Heart left ventricle (tissue), 16 donors: ENCODE measurements around the gene DYNC1I2. TPM values are rescaled to one million over a fixed set of nuclear protein-coding genes. Genes with fewer than 3 reads are reported as not detected.
"Not testable (repeated sequence)": the region's sequence is repeated elsewhere in the genome, so short reads cannot be mapped to it uniquely, and the experiment has no call there.

Source experiments
- ATAC-seq, 4 donors: fragments of 200-7000 bp; cut with Tn5 transposase; one replicate each; pipeline ENCODE4 v1.9.1; 2020 to 2022; ENCODE audit warnings: moderate library complexity in 4 of 4, mild to moderate bottlenecking in 3 of 4, moderate number of reproducible peaks in 1 of 4
- DNase-seq, 5 donors: peaks; one replicate each; pipeline ENCODE4 v3.0.0-alpha.2; 2020
- H3K27ac ChIP-seq, 12 donors: fragments of 200-600 bp; sonication (generic) in 4 of 12; one replicate each; pipeline versions ENCODE4 v1.5.0 to v1.8.0; 2016 to 2022; ENCODE audit warnings: mild to moderate bottlenecking in 2 of 12
- H3K27me3 ChIP-seq, 9 donors: fragments of 200-600 bp; sonication (generic) in 2 of 9; one replicate each; pipeline versions ENCODE4 v1.5.1 to v1.8.0; 2016 to 2022; ENCODE audit warnings: mild to moderate bottlenecking in 3 of 9
- H3K36me3 ChIP-seq, 9 donors: fragments of 200-600 bp; sonication (generic) in 2 of 9; one replicate each; pipeline versions ENCODE4 v1.5.0 to v1.8.0; 2018 to 2022; ENCODE audit warnings: mild to moderate bottlenecking in 2 of 9
- H3K4me1 ChIP-seq, 12 donors: fragments of 200-600 bp; sonication (generic) in 4 of 12; one replicate each; pipeline versions ENCODE4 v1.5.0 to v1.8.0; 2016 to 2022; ENCODE audit warnings: mild to moderate bottlenecking in 3 of 12
- H3K4me3 ChIP-seq, 12 donors: fragments of 200-600 bp; sonication (generic) in 4 of 12; one replicate each; pipeline versions ENCODE4 v1.5.0 to v1.8.0; 2017 to 2022; ENCODE audit warnings: mild to moderate bottlenecking in 9 of 12, moderate library complexity in 4 of 12
- H3K9me3 ChIP-seq, 12 donors: fragments of 200-600 bp; sonication (generic) in 4 of 12; one replicate each; pipeline versions ENCODE4 v1.5.0 to v1.8.0; 2016 to 2022; ENCODE audit warnings: mild to moderate bottlenecking in 1 of 12
- POLR2A ChIP-seq, 2 donors: fragments of 450-650 bp; IDR thresholded peaks; one replicate each; pipeline ENCODE4 v1.6.1; 2017; ENCODE audit warnings: antibody characterized with exemption in 2 of 2, mild to moderate bottlenecking in 2 of 2, moderate library complexity in 2 of 2
- WGBS, 4 donors: extraction: QIAGEN DNeasy Blood & Tissue Kit in 2 of 4; methylation state at CpG; one replicate each; pipeline versions ENCODE4 v1.1.5 to v1.1.7; 2013 to 2018; 5-methylcytosine and 5-hydroxymethylcytosine counted together
- intact Hi-C, 10 donors: fragments of 100-400 bp; cut with DNase I; formaldehyde crosslinking; loops; one replicate each; pipeline versions ENCODE4 v1.11.1 to v1.14.2; 2022
- polyA plus RNA-seq, 2 donors: library from polyadenylated mRNA; stranded (reverse); fragments of 200-250 nt; gene quantifications; one replicate each; pipeline ENCODE4 v1.2.3, GENCODE V29; 2013
- total RNA-seq, 9 donors: library from RNA; depleted of rRNA in 2 of 9; stranded (reverse); fragments of >200 nt in 2 of 9; fragmentation: NEBNext Ultra II Directional in 3 of 9; extraction: Animal tissue kit (Norgen Biotek cat#: 25700) in 3 of 9; gene quantifications; one replicate each; pipeline versions ENCODE4 v1.1.0 to v1.2.4, GENCODE V29; 2016 to 2023
- TF ChIP-seq, protein P1 (sequence below), 12 donors: fragments of 200-600 bp; sonication (generic) in 4 of 12; IDR thresholded peaks; one replicate each; pipeline versions ENCODE4 v1.5.0 to v1.8.0; 2018 to 2022; ENCODE audit warnings: antibody characterized with exemption in 12 of 12, mild to moderate bottlenecking in 5 of 12
- donor health status: ischemic (EF 13 %, LVEDD 7.1; RV severe dilation, severe dysfunction).
- donor health status: healthy with polysubstance abuse.
- donor health status: DM: no; HTN: yes; CAD: no.
- donor health status: DM: no; HTN: no; CAD: no.
- donor health status: ischemic (EF 25% LVEDD 6.9; RV normal size, moderate dysfunction).
- donor health status: ischemic (EF 25% LVEDD 5.7; RV mildly dilated, moderate dysfunction).
- donor health status: healthy.
- donor health status: DM: yes; HTN: yes; CAD: no.
- donor health status: ischemic (EF 35%, LVEDD 5.7; RV mildly dilated, moderate dysfunction).
- donor health status: nonischemic (EF 11% LVEDD 7.7; RV severe dilation, severe dysfunction).
- donor health status: DM: yes; HTN: yes; CAD: no.
- donor health status: PGD.
- donor health status: ischemic (EF 29% LVEDD 5.4; RV normal size, mild dysfunction).
- donor health status: nonischemic (EF 23%, LVEDD 6.1; RV moderate dilation, normal function).

DYNC1I2 gene
- total and polyA plus RNA-seq, 11 donors = 51.5 to 105 (median 74.0) TPM

DNA sequence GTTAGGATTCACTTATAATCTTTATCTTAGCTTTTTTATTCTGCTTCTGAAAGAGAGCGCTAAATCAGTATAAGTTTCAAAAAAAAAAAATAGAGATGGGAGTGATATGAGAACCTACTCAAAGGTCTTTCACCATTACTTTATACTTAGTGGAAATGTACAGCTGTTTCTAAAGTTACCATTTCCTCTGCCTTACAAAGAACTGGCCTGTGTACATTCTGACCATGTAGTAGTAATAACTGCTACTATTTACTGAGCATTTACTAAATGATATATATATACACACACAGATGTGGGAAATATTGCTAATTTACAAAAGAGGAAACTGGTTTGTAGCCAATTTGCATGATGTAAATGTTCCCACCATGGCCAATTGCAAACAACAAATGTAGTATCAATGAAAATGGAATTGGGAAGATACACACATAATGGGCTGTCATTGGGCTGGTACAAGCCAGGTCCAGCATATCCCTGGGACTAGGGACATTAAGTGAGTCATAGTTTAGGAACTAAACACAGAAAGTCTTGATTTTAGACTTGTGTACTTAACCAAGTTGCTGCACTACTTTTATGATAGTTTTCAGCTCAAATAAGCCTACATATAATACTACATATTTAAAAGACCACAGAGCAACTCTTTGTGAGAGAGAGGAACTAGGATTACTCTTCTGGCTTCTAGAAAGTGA is 67.1 kb downstream of the DYNC1I2 start:
- Histone ChIP-seq H3K36me3 (peaks cover 0 to 67% (median 51%) of the 10 kb centered on the region in 9 donors), H3K4me3 (no peak overlapping the region), H3K27ac (no peak overlapping the region), H3K9me3 (peaks cover 0 to 8% (median 0%) of the 10 kb centered on the region in 12 donors), H3K4me1 (no peaks in the 10 kb centered on the region), H3K27me3 (no peaks in the 10 kb centered on the region)
- 96 to 99% (median 98%) methylated on average over 1 of the region's 1 CpG for WGBS, 4 donors
- intact Hi-C loops = no loop called here
- ATAC-seq = no peak
- no peak for TF ChIP-seq POLR2A (IDR thresholded peaks at IDR 0.05)
- TF ChIP-seq, protein P1, sequence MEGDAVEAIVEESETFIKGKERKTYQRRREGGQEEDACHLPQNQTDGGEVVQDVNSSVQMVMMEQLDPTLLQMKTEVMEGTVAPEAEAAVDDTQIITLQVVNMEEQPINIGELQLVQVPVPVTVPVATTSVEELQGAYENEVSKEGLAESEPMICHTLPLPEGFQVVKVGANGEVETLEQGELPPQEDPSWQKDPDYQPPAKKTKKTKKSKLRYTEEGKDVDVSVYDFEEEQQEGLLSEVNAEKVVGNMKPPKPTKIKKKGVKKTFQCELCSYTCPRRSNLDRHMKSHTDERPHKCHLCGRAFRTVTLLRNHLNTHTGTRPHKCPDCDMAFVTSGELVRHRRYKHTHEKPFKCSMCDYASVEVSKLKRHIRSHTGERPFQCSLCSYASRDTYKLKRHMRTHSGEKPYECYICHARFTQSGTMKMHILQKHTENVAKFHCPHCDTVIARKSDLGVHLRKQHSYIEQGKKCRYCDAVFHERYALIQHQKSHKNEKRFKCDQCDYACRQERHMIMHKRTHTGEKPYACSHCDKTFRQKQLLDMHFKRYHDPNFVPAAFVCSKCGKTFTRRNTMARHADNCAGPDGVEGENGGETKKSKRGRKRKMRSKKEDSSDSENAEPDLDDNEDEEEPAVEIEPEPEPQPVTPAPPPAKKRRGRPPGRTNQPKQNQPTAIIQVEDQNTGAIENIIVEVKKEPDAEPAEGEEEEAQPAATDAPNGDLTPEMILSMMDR (IDR thresholded peaks at IDR 0.05) = no peak
- no peak for DNase-seq

DNA sequence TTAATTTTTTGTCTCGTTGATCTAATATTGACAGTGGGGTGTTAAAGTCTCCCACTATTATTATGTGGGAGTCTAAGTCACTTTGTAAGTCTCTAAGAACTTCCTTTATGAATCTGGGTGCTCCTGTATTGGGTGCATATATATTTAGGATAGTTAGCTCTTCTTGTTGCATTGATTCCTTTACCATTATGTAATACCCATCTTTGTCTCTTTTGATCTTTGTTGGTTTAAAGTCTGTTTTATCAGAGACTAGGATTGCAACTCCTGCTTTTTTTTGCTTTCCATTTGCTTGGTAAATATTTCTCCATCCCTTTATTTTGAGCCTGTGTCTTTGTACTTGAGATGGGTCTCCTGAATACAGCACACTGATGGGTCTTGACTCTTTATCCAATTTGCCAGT is 71.5 kb downstream of the DYNC1I2 start:
- H3K4me3 ChIP-seq, ATAC-seq, H3K27ac ChIP-seq, DNase-seq, intact Hi-C loops, H3K4me1 ChIP-seq, H3K27me3 ChIP-seq, H3K9me3 ChIP-seq: not testable (repeated sequence)
- H3K36me3 ChIP-seq = peaks cover 0 to 57% (median 37%) of the 10 kb centered on the region in 9 donors
- WGBS, 4 donors = 92 to 96% (median 94%) methylated on average over 1 of the region's 1 CpG

DNA sequence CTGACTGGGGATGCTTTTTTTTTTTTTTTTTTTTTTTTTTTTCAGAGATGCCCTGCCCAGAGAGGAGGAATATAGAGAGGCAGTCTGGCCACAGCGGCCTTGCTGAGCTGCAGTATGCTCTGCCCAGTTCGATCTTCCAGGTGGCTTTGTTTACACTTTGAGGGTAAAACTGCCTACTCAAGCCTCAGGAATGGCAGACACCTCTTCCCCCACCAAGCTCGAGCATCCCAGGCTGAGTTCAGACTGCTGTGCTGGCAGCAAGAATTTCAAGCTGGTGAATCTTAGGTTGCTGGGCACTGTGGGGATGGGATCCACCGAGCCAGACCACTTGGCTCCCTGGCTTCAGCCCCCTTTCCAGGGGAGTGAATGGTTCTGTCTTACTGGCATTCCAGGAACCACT is 73.9 kb downstream of the DYNC1I2 start:
- H3K9me3 ChIP-seq, DNase-seq, H3K4me1 ChIP-seq, H3K27me3 ChIP-seq, intact Hi-C loops, H3K27ac ChIP-seq, ATAC-seq, H3K4me3 ChIP-seq: not testable (repeated sequence)
- peaks cover 0 to 59% (median 31%) of the 10 kb centered on the region in 9 donors for H3K36me3 ChIP-seq
- WGBS, 4 donors = 92 to 97% (median 96%) methylated on average over 4 of the region's 4 CpGs

DNA sequence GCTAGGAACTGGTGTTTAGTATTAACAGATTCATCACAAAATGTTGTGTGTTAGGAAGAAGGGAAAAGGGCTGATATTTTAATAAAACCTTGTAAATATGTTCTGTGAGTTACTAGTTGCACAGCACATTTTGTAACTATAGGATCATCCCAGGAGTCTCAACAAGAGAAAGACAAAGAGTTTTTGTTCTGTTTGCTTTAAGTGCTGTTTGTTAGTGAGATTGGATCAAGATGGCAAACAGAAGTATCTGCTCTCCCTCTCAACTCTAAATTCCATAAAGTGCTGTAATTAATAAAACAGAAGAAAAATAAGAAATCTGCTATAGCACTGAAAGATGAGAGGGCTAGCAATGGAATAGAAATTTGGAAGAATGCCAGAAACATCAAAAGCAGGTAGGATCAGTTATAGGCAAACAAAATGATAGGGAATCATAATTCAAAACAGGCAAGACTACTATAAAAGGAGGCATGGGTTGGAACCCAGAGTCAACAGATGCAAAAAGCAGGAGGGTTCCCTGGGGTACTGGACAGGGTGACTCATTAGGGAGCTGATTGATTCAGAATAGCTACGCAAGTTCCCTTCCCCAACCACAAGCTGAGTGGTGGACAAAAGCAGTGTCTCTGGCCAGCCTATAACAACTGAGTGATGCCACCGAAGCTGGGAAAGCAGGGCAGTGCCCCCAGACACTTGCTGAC is 75.8 kb downstream of the DYNC1I2 start:
- H3K9me3 ChIP-seq = no peaks in the 10 kb centered on the region
- H3K4me1 ChIP-seq = no peaks in the 10 kb centered on the region
- no peak for DNase-seq
- H3K27ac ChIP-seq = no peak overlapping the region
- 87 to 96% (median 90%) methylated on average over 2 of the region's 2 CpGs for WGBS, 4 donors
- H3K36me3 ChIP-seq = peaks cover 0 to 71% (median 35%) of the 10 kb centered on the region in 9 donors
- intact Hi-C loops = no loop called here
- TF ChIP-seq POLR2A (IDR thresholded peaks at IDR 0.05) = no peak
- TF ChIP-seq, protein P1 (IDR thresholded peaks at IDR 0.05) = no peak
- ATAC-seq = peak in 1 of 4 donors; percentile 18
- no peaks in the 10 kb centered on the region for H3K27me3 ChIP-seq
- no peak overlapping the region for H3K4me3 ChIP-seq

- Histone ChIP-seq H3K4me3 (no peak overlapping the region), H3K36me3 (peaks cover 0 to 72% (median 32%) of the 10 kb centered on the region in 9 donors), H3K27me3 (no peaks in the 10 kb centered on the region), H3K27ac (no peak overlapping the region), H3K9me3 (no peaks in the 10 kb centered on the region), H3K4me1 (no peaks in the 10 kb centered on the region)
- no peak for ATAC-seq
- TF ChIP-seq, protein P1 (IDR thresholded peaks at IDR 0.05) = no peak
- no peak for TF ChIP-seq POLR2A (IDR thresholded peaks at IDR 0.05)
- intact Hi-C loops = no loop called here
- WGBS, 4 donors = 92 to 98% (median 93%) methylated on average over 3 of the region's 3 CpGs
- DNase-seq = no peak
These were observed 76.3 kb downstream of the DYNC1I2 start for GRCh38 chr2:171763602-171764001.
